Pulmonary artery endothelial cell (primary cell): ENCODE measurements around the gene PLPPR2. TPM values are rescaled to one million over a fixed set of nuclear protein-coding genes. Genes with fewer than 3 reads are reported as not detected.
"Not testable (repeated sequence)": the region's sequence is repeated elsewhere in the genome, so short reads cannot be mapped to it uniquely, and the experiment has no call there.

Experiments used
- DNase-seq: peaks from one replicate; pipeline ENCODE4 v3.0.0-alpha.2; 2011; ENCODE audit warnings: low read depth, low spot score
- total RNA-seq: library from RNA; depleted of rRNA; stranded (reverse); fragments of >200 nt; gene quantifications from 2 replicates; pipeline ENCODE4 v1.2.3, GENCODE V29; 2014

Gene PLPPR2
- total RNA-seq, 1 donor from 2014 or later, result 7.6 TPM

DNA sequence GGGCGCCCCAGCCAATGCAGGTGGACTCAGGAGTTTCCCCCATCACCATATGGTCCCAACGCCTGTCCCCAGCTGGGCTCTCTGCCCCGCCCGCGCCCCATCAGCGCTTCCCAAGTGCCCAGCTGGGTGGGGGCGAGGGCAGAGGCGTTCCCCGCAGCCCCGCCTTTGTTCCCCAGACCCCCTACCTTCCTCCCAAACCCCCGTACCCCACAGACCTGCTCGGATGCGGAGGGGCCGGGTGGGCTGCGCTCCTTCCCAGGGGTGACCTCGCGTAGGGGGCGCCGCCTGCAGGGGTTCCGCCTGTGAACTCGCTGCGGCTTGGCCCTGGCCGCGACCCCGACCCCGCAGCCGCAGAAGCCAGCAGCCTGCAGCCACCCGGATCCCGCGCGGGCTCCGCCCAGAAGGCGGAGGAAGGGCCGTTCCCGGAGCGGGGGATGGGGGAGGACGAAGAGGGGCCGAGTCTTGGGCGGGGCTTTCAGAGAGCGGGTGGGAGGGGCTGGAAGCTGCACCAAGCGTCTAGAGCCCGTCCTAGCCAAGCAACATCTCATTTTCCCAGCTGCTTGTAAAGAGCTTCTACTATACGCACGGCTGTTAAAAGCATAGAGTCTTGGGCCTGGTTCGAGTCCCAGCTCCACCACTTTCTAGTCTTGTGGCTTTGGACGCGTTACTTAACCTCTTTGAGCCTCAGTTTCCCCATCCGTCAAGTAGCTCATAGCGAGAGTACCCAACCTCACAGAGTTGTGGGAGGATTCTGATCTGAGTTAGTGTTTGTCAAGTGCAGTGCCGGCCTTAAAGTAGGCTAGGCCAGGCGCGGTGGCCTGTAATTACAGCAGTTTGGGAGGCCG, 15.8 kb upstream of the PLPPR2 start, which contains the start of gene RAB3D:
RAB3D (minus strand) TSS at position 404 of the 845 bp plus-strand sequence. CDS start 2,258 bp downstream, outside the sequence.
- peak; percentile 57 for DNase-seq

DNA sequence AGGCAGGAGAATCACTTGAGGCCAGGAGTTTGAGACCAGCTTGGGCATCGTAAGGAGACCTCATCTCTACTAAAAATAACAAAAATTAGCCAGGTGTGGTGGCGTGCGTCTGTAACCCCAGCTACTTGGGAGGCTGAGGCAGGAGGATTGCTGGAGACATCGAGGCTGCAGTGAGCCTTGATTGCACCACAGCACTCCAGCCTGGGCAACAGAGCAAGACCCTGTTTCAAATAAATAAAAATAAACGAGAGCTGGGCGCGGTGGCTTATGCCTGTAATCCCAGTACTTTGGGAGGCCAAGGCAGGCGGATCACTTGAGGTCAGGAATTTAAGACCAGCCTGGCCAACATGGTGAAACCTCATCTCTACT, 15.1 kb upstream of the PLPPR2 start:
- DNase-seq, result not testable (repeated sequence)

DNA sequence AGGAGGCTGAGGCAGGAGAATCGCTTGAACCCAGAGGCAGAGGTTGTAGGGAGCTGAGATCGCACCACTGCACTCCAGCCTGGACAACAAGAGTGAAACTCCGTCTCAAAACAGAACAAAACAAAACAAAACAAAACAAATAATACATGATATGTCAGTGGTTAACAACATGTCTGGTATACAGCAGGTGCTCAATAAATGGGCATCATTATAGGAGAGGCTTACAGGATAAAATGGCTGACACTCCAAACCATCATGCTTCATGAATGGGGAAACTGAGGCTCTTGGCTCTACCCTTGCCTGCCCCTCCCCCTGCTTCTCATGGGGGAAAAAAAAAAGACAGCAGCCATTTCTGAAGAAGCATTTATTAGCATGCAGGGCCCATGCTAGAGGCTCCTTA, 12.8 kb upstream of the PLPPR2 start:
- no peak for DNase-seq

DNA sequence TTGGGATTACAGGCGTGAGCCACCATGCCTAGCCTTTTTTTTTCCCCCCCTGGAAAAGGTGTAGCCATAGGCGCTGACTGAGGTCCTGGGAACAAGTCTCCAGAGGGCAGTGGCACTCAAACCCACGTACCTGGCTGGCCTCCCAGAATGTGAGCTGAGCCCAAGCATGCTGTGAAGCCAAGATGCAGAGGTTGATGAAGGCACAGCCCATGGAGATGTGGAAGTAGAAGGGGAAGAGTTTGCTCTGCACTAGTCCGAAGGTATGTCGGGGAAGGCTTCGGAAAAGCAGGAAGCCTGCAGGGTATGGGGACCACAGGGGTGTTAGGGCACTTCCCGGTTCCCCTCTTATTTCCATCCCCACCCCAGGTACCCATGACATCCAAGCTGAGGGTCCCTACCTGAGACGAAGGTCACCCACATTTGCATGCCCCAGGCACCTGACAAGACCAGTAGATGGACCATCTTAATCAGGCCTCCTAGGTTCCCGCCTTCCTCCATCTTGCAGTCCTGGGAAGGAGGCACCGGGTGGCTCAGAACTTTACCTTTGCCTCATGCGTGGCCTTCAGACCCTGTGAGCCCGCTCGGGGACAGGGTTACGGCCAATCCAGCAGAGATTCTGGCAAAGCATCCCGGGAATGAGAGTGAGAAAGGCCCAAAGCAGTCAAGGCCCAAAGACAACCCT, 10.0 kb upstream of the PLPPR2 start:
- DNase-seq, result no peak

DNA sequence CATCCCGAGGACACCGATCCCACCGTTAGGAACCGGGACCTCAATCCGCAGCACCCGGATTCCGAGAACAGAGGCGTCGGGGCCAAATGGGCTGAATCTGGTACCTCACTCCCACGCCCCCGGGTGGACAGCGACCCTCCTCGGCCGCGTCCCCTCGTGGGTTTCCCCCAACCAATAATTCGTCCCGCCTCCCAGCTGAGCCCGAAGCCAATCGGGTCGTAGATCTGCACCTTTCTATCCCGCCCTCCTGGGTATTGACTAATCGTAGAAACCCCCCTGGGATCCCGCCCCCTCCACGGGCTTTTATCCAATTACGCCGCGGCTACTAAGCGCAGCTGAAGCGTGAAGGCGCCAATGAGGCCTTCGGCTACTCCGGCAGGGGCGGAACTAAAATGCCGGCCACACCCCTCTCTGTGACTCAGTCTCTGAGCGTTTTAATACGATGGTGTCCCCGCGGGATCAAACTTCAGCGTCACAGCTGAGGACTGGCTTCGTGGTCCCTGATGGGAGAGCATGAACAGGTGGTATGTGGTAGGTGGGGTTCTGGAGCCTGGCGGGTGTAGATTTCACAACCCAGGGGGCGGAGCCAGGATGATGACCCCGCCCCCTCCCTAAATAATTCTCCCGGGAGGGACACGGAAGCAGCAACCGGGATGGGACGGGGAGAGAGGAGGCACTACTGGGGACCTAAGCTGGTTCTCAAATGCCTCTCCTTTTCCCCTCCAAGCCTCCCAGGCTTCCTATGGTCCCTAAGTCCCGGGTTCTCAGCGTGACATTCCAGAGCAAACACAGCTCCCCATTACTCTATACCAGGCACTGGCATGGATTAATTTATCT, 8.9 kb upstream of the PLPPR2 start, which contains the start of the genes CCDC159 and TMEM205:
CCDC159 (plus strand) TSS at position 416 of the 837 bp plus-strand sequence; CDS start at position 504, 88 bp downstream.
TMEM205 (minus strand) TSS at position 165 of the 837 bp plus-strand sequence. CDS start 649 bp downstream, outside the sequence.
- DNase-seq, result peak; percentile 94

DNA sequence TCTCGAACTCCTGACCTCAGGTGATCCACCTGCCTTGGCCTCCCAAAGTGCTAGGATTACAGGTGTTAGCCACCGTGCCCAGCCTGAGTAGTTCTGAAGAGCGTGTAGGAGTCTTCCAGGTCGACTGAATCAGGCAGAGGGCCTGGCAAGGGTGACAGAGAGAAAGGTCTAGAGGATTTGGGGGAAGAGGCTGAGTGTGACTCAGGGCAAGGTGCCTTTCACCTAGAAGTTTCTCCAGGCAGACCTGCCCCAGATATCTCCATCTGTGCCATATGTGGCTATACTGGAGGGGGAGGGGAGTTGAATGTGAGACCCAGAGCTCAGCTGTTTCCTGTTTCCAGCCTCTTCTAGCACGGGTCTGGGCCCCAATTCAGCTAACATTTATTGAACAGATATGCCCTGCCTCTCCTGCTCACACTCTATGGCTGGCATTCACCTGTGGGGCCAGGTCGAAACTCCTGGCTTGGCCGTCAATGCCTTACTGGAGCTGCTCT, 7.6 kb upstream of the PLPPR2 start:
- DNase-seq, result no peak

DNA sequence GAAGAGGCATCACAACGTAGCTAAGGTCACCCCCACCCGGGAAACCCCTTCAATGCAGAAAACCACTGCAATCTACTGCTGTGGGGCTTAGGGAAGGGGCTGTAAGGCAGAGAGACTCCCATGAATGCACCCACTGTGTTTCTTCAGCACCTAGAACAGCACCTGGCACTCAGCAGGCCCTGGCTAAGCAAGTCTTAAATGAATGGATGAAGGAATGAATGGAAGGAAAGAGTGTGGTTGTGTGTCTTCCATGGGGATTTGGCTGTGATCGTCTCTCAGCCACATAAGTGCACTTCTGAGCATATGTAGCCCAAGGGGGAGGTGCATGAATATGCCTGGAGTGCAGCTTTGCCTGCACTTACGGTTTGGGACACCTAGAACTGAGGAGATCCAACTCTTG, 6.1 kb upstream of the PLPPR2 start:
- DNase-seq, result no peak

DNA sequence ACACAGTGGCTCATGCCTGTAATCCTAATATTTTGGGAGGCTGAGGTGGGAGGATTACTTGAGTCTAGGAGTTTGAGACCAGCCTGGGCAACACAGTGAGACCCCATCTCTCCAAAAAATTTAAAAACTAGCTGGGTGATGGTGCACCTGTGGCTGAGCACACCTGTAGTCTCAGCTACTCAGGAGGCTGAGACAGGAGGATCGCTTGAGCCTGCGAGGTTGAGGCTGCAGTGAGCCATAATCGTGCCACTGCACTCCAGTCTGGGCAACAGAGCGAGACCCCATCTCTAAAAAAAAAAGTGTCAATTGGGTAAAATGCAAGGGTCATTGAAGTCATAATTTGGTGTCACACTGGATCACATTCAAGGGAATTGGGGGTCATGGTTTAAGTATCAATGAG, 1.1 kb upstream of the PLPPR2 start:
- DNase-seq, result not testable (repeated sequence)

DNA sequence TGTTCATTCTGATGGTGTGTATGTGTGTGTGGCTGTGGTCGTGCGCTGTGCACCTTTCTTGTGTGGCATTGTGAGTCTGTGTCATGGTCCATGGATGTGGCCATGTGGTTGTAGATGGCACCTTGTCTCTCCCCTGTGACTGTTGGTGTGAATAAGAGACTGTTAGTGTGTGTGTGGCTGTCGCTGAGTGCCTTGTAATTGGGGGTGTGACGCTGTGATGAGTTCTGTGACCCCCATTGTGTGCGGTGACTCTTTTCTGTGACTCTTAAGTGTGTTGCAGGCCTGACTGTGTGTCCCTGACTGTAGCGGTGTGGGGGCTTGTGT, 804 bp downstream of the PLPPR2 start:
- DNase-seq, result no peak

DNA sequence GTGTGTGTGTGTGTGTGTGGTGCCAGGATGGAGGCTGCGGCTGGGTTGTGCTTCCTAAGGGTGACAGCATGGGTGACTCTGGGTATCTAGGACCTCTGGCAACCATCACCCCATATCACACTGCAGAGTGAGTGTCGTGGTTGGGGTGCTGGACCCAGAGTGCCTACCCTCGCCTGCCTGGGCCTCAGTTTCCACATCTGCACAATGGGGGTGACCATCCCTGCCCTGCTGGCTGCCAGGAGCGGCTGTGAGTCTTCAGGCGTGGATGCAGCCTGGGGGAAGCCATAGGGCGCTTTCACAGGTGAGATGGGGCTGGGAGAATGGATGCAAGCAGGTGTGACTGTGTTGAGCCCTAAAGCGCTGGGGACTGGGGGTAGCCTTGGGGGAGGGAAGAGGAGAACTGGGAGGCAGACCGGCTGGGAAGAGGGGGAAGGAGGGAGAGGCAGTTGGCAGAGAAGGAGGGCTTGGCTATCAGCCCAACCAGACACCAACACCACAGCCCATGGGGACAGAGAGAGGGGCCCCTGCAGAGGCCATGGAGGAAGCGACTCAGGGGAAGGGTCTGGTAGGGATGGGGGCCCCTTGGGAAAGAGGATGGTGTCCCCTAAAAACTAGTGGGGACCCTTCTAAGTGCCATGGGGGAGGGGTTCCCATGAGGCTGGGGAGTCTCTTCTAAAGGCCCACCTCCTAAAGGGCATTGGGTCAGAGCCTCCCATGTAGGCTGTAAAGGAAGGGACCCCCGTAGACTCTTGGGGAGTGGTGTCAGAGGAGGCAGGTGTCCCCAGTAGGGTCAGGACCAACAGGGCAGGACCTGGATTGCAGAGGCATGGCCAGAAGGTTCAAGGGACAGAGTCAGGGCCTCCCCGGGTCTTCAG, 1.7 kb downstream of the PLPPR2 start:
- no peak for DNase-seq

DNA sequence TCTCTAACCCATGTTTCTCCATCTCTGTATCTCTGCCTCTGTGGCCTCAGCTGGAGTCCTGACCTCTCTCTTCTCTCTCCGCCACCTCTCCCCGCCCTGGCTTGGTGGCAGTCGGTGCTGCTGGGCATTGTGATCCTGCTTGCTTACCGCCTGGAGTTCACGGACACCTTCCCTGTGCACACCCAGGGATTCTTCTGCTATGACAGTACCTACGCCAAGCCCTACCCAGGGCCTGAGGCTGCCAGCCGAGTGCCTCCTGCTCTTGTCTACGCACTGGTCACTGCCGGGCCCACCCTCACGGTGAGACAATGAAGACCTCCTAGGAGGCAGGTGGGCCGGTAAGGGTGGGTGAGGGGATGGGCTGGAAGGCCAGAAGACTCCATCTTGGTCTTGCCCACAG, 4.2 kb downstream of the PLPPR2 start:
- DNase-seq, result no peak

DNA sequence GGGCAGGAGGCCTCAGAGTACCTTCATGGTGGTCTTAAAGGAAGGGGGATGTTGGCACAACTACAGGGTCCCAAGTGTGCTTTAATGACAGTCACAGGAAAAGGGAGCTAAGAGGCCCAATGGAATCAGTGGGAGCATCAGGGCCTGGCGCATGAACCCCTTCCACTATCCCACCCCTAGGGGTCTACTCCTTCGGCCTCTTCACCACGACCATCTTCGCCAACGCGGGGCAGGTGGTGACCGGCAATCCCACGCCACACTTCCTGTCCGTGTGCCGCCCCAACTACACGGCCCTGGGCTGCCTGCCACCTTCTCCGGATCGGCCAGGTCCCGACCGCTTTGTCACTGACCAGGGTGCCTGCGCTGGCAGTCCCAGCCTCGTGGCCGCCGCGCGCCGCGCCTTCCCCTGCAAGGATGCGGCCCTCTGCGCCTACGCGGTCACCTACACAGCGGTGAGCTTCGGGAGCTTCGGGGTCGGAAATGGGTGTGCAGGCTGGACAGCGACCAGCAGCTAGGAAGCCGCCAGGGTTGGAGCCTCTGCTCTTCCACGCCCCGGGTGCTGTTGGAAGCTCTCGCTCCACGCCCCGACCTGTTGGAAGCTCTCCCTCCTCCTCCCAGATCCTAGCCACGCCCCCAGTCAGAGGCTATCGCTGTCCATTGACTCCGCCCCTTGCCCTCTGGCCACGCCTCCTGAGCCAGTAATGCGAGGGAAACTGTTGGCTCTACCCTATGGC, 6.0 kb downstream of the PLPPR2 start:
- no peak for DNase-seq

DNA sequence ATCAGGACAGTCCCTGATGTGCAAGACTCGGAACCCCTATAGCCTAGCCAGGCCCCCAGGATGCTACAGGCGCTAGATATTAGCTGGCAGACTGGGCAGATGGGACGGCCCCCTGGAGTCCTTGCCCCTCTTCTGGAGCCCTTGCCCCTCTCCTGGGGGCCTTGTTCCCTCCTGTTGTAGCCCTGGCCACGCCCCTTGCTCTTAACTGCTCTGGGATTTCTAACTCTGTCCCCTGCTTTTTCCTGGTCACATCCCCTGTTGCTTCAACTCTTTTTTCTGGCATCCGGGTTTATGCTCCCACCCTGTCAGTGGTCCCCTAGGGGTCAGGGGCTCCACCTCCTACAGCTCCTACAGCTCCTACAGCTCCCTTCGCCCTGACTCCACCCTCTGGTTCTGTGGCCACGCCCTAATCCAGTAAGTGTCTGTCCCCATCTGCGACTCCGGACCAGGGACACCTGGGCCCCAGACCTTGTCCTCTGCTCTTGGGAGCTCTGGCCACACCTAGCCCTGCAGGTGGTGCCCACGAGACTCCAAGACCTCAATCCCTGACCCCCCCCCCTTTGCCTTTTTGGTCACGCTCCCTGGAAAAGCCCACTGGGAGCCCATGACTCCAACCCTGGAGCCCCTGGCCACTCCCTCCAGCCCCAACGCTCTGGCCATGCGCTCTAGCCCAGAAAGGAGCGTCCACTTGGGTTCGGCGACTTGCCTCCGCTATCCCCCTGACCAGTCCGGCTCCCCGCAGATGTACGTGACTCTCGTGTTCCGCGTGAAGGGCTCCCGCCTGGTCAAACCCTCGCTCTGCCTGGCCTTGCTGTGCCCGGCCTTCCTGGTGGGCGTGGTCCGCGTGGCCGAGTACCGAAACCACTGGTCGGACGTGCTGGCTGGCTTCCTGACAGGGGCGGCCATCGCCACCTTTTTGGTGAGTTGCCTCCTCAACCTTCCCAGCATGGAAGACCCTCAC, 6.8 kb downstream of the PLPPR2 start:
- DNase-seq, result no peak

DNA sequence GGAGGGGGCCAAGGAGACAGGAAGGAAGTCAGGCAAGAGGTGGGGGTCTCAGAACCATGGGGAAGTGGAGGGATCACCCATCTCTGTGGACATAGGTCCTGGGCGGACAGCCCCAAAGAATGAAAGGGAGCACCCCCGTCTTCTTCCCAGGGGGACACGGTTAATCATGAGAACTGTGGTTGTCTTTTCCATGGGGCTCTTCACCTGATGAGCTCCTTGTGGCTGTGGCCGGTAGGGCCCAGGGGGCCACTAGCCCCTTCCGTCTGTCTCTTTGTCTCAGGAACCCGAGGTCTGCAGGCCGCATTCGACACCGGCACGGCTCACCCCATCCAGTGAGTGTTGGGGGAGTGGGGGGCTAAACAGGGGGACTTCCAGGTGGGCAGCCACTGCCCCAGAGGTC, 8.6 kb downstream of the PLPPR2 start:
- no peak for DNase-seq

DNA sequence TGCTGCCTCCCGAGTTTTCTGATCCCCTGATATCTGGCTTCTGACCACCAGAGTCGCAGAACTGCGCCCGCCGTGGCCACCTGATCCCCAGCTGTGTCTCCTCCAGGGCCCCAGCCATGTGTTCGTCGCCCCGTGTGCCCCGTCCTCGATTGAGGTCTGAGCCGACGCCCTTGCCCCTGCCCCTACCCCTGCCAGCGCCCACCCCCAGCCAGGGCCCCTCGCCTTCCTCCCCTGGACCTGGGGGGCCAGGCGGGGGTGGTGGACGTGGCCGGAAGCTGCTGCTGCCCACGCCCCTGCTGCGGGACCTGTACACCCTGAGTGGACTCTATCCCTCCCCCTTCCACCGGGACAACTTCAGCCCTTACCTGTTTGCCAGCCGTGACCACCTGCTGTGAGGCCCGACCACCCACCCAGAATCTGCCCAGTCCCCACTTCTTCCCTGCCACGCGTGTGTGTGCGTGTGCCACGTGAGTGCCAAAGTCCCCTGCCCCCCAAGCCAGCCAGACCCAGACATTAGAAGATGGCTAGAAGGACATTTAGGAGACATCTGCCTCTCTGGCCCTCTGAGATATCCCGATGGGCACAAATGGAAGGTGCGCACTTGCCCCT, 9.2 kb downstream of the PLPPR2 start:
- DNase-seq, result no peak

DNA sequence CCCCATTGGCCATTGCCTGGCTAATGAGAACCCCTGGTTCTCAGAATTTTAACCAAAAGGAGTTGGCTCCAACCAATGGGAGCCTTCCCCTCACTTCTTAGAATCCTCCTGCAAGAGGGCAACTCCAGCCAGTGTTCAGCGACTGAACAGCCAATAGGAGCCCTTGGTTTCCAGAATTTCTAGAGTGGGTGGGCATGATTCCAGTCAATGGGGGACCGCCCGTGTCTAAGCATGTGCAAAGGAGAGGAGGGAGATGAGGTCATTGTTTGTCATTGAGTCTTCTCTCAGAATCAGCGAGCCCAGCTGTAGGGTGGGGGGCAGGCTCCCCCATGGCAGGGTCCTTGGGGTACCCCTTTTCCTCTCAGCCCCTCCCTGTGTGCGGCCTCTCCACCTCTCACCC, 9.7 kb downstream of the PLPPR2 start:
- DNase-seq, result no peak

DNA sequence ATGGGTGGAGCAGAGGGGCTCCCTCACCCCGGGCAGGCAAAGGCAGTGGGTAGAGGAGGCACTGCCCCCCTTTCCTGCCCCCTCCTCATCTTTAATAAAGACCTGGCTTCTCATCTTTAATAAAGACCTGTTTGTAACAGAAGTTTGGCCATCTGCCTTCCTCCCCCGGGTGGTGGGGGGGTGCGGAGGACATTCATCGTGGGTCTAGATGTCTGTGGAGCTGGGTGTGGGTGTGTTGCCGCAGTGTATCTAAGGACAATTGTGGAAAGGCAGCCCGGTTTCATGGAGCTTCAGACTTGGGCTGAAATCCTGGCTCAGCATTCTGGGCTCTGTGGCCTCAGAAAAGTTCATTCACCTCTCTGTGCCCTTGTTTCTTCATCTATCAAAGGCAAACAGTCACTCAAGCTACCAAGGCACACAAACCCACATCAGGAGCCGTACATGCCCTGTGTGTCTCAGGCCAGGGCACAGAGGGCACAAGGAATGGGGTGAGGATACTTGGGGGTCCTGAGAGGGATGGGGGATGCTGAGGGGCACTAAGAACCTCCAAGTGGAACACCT, 10.4 kb downstream of the PLPPR2 start:
- no peak for DNase-seq

DNA sequence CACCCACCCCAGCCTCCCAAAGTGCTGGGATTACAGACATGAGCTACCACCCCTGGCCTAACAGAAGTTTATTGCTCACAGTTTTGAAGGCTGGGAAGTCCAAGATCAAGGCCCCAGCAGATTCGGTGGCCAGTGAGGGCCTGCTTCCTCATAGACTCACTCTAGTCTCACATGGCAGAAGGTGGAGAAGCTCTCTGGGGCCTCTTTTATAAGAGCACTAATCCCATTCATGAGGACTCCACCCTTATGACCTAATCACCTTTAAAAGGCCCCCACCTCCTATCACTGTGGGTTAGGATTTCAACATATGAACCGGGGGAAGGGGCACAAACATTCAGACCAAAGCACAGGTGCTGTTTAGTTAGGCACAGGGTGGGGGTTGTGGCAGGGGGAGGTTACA, 12.3 kb downstream of the PLPPR2 start:
- DNase-seq, result no peak
